NOMO-1 (cell line): ENCODE measurements around the gene PPM1H.

Experiments
- DNase-seq, 2 experiments: peaks; one replicate each; lab custom pipeline; 2025; ENCODE audit not compliant: unreplicated experiment in 2 of 2; lab: John Stamatoyannopoulos, UW

PPM1H gene

GRCh38 chr12:62627181-62627580 is 307.8 kb downstream of the PPM1H start:
- DNase-seq: no peak

- DNase-seq: peak; percentile 30 to 63
These were observed 309.7 kb downstream of the PPM1H start for GRCh38 chr12:62625228-62625627.

DNA sequence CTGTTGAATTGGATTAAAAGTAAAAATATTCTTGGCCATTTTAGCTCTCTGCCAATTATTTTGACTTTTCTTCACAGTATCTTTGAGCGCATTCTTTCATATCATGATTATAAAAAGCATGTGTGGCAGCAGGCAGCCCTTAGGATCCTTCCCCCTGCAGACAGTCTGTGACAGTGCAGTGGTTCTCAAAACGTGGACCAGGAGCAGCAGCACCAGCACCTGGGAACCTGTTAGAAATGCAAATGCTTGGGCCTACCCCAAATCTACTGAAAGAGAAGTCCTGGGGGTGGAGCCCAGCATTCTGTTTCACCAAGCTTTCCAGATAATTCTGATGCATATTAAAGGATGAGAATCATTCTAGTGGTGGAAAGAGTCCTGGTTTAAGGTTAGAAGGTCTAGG is 312.8 kb downstream of the PPM1H start:
- no peak for DNase-seq

GRCh38 chr12:62621101-62621638 is 313.8 kb downstream of the PPM1H start:
- no peak for DNase-seq

- DNase-seq: no peak
These were observed 316.0 kb downstream of the PPM1H start for GRCh38 chr12:62618930-62619329.

- no peak for DNase-seq
These were observed 316.6 kb downstream of the PPM1H start for GRCh38 chr12:62618319-62618718.

DNA sequence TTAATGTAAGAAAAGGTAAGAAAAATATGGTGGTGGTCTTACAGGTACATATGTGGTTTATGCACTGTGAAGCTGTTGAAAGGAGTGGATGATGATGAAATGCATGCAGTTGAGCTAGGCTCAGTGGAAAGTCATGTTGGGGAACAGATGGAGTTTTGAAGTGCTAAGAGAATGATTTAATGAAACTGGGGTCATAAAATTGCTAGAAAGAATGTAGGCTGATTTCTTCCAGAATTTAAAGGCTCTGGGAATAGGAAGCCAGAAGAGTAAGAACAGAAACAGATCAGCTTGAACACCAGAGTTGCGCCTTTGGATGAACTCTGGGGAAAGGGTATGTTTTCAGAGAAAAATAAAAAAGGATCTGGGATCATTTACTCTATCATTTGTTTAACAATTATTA is 321.9 kb downstream of the PPM1H start:
- DNase-seq: no peak

GRCh38 chr12:62606654-62607053 is 328.3 kb downstream of the PPM1H start:
- DNase-seq: no peak

DNA sequence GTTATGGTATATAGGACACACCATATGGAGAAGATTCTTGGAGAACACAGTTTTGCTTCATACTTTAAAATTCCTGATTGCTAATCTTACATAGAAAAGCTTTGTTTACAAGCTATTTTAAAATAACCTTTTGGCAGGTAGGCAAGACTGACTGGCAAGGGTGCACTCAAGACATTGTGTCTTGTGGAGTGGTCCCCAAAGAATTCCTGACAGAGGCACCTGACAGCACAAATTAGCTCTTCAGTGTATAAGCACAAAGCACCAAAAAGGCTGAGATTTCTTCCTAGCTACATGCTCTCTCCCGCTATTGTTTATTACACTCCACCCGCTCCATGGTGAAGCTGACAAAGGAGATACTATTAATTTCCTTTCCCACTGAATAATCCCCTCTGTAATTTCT is 329.0 kb downstream of the PPM1H start:
- no peak for DNase-seq

- DNase-seq: no peak
These were observed 330.1 kb downstream of the PPM1H start for GRCh38 chr12:62604871-62605270.

DNA sequence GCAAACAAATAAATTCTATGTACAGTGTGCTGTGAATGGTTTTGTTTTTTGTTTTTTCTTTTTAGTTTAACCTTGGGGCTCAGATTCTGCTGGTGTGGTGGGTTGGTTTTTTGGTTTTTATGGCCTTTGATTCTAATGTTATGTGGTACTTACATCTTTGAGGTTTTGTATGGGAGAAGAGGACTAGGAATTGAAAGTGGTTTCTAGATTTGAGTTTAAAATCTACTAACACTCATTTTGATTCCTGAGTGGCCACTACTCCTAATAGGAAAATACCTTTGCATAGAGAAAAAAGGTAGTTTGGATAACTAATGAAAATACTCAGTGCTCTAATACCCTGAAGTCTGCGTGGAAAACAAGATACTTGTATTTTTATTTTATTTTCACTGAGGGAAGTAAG is 330.6 kb downstream of the PPM1H start:
- no peak for DNase-seq

DNA sequence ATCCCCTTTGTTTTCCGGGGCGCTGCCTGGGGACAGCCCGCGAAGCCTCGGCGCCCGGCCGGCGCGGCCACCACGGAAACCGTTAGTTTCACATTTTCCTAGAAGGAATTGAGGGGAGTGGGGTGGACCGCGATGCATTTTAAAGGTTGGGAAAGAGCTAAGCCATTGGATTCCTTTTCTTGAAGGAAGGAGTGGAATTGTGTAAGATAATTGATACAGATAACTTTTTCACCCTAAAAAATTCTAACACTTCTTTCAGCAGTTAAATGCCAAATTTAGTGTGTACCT is 331.2 kb downstream of the PPM1H start:
- DNase-seq: no peak

DNA sequence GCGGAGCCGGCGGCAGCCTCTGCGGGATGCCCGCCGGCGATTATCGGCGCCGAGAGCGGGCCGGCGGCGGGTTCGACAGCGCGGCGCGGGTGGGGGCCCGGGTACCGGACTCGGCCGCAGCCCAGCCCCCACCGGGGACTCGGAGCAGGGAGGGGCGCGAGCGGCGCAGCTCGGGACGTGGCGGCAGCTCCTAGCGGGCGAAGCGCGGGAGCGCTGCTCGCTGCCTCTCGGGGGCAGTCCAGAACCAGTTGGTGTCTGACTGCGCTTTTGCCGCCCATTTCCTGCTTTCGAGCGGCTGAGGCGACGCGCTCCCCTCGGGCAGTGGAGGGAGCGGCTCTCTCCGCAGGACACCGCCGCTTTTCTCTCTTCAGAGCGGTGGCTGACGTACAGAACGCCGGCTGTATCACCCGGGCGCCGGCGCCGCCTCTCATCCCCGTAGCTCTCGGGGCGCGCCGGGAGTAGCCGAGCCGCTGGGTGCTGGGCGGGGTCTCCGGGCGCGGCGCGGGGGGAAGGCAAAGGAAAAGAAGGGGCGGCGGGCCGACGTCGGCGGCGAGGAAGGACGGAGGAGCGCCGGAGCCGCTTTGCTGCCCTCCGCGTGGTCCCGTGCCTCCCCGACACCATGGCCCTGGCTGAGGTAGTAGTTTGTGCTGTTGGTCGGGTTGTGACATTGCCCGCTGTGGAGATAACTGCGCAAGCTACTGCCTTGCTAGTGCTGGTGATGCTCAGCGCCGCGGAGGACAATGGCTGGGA is 331.7 kb downstream of the PPM1H start:
- peak; percentile 87 for DNase-seq

DNA sequence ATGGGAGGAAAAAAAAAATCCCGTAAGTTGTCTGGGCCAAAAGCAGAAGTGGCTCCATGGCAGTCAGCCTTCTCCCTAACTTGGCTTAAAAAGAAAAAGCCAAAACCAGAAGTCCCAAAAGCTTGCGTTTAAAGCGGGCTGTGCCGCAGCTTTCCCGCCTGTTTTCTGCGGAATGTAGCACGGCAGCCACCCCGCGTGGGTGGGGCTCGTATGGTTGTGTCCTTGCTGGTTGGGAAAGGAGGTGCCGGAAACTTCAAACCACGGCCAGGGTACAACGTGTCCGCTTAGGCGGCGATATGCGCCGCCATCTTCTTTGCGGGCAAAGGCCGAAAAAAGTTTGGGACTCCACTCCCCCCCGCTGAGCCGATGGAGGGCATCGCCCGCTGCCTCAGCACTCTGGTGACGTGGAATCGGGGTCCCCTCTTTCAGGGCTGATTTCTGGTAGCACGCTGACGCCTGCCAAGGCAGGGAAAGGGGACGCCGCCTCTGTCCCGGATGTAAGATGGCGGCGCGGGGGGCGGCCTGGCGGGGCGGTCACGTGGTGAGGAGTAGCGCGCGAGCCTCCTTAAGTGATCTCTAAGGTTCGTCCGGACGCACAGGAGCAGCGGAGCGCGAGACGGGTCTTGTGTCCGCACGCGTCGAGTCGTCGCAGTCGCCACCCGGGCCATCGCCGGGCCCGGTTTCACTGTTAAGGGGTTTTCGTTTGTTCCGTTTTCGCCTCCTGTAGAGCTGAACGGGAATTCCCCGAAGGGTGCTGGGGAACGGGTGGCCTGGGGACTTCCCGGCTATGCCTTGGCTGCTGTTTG is 332.5 kb downstream of the PPM1H start:
- peak; percentile 86 to 89 for DNase-seq

DNA sequence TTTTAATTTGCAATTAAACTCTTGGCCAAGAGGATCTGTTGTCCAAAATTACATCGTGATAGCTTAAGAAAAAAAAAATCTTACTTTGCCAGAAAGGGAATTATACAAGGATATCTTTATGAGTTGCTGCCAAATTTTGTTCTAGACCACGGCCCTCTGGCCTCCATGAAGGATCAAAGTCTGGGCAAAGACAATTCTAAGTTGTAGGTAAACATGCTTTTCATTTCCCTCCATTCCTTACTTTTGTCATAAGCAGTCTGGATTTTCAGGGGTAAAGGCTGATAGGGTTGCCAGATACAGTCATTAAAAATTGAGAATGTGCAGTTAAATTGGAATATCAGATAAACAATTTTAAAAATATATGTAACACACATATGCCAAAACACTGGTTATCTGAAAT is 333.2 kb downstream of the PPM1H start:
- no peak for DNase-seq

DNA sequence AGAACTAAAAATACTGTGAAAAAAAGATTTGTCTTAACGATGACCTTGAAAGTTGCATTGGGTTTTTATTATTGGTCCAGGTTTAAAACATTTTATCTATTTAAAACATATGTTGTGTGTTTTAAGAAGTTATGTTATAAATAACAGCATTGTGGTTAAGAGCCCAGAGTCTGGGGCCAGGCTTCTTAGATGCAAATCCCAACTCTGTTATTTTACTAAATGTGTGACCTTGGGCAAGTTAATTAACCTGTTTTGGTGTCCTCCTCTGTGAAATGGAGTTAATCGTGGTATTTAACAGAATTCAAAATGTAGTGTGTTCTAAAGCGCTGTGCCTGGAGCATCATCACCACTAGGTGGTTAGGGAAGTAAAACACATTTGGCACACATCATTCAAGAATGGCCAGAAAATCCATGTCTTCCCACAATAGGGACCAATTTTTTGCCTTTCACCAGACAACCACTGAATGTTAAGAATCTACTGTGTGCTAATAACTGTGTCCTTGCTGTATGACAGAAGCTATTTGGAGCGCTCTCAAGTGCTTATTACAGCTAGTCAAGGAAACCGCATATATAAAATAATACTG is 335.0 kb downstream of the PPM1H start:
- DNase-seq: no peak

DNA sequence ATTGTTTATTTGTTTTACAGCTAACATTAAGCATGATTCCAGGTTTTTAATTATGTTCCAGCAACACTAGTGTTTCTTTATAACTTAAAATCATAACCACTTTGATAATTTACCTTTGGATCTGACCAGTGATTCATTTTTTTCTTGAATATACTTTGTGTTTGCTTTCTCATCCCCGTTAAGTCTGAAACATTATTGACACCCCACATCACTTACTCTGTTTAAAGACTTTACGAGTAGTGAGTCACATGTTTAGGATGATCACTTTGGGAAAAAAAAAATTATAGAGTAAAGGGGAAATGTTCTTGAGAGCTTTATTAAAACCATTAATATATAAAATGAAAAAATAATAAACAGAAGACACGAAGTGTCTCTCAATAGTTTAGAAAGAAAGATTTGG is 336.1 kb downstream of the PPM1H start:
- DNase-seq: no peak

DNA sequence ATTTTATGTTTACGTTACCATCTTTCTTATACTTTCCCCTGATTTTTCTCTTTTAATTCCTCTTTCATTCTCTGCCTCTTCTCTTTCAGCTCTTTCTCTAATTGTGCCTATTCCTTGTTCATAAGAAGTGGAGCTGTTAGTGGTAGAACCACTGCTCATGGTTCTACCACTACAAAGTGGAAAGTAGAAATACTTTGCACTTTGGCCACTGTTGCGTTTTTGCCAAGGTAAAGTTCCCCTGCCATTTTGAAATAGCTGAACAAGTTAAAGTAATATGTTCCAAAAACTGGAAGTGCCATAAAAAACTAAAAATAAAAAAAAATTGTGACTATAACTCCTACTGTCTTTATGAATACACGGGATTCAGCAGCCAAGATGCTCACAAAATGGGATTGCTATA is 337.7 kb downstream of the PPM1H start:
- DNase-seq: no peak
